ENCODE data around the gene HOXC9.

Gene HOXC9

DNA sequence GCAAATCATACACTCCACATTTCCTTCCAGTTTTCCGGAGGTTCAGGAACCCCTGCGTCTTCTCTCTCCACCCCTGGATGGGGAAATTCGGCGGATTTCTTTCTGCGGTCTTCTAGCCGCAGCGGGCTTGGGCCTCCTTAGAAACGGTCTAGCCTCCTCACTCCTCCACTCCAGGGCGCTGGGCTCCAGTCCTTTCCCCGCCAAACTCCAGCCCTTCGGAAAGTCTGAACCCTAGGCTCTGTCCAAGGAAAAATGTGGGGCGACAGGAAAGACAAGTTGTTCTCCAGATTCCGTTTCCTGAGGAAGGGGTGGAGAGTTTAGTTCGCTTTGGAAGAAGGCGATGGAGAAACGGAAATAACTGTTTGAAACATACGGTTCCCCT, 16.4 kb upstream of the HOXC9 start:
- no peak overlapping the region for H3K9ac ChIP-seq (ENCODE audit: low read length)
- TF ChIP-seq EZH2phosphoT487 (conservative IDR thresholded peaks at IDR 0.05; ENCODE audit: low read length): no peak
- TF ChIP-seq CTCF (IDR thresholded peaks at IDR 0.05; ENCODE audit: insufficient read depth, low read length, poor library complexity, severe bottlenecking): no peak
- H3K27me3 ChIP-seq (ENCODE audit: low read length): no peaks in the 10 kb centered on the region
- H3K9me3 ChIP-seq (ENCODE audit: insufficient read depth, low read length): no peaks in the 10 kb centered on the region
- H3K4me3 ChIP-seq (ENCODE audit: insufficient read depth, low read length, poor library complexity, severe bottlenecking): no peak overlapping the region
- H3K4me2 ChIP-seq (ENCODE audit: low read depth, low read length, poor library complexity, severe bottlenecking): no peak overlapping the region
- no peak overlapping the region for H2AFZ ChIP-seq (ENCODE audit: low read depth, low read length, severe bottlenecking)
- H3K36me3 ChIP-seq (ENCODE audit: low read length): no peaks in the 10 kb centered on the region
- no peaks in the 10 kb centered on the region for H3K79me2 ChIP-seq (ENCODE audit: insufficient read depth, low read length)
- H4K20me1 ChIP-seq (ENCODE audit: low read depth, low read length): no peaks in the 10 kb centered on the region
- H3K27ac ChIP-seq (ENCODE audit: low read depth, low read length): no peak overlapping the region
- H3F3A ChIP-seq (ENCODE audit: insufficient read depth): no peaks in the 10 kb centered on the region
- H3K9me2 ChIP-seq (replicated peaks; ENCODE audit: insufficient read depth, low read length): no peaks in the 10 kb centered on the region

DNA sequence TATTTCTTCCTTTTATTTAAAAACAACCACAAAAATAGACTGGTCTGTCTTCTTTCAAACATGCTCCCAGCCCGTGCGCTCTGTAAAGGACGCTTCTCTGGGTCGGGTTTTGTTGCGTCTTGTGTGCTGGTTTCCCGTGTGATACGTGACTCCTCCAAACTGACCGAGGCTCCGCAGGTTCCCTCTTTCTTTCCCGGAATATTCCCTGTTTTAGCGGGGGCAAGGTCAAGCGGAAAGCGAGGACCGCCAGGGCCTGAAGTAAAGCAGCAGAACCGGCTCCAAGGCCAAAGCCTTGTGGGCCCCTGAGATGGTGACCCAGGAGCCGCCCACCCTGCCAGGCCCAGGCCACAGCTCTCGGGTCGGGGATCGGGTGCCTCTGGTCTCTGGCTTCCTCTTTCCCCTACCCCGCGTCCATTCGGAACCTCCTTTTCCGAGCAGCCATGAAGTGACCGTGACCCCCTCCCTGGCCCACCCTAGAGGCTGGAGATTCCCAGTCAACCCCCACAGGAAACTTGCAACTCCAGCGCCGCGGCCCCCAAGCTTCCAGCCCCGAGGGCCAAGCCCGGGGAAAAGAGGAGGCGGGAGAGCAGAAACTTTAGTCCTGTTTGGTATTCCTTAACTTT, 15.9 kb upstream of the HOXC9 start:
- Histone ChIP-seq H2AFZ (ENCODE audit: low read depth, low read length, severe bottlenecking) (no peak overlapping the region), H3F3A (ENCODE audit: insufficient read depth) (no peaks in the 10 kb centered on the region), H3K9me3 (ENCODE audit: insufficient read depth, low read length) (no peaks in the 10 kb centered on the region), H4K20me1 (ENCODE audit: low read depth, low read length) (no peaks in the 10 kb centered on the region), H3K4me2 (ENCODE audit: low read depth, low read length, poor library complexity, severe bottlenecking) (no peak overlapping the region), H3K36me3 (ENCODE audit: low read length) (no peaks in the 10 kb centered on the region), H3K9me2 (replicated peaks; ENCODE audit: insufficient read depth, low read length) (no peaks in the 10 kb centered on the region), H3K79me2 (ENCODE audit: insufficient read depth, low read length) (no peaks in the 10 kb centered on the region), H3K4me3 (ENCODE audit: insufficient read depth, low read length, poor library complexity, severe bottlenecking) (no peak overlapping the region), H3K9ac (ENCODE audit: low read length) (no peak overlapping the region), H3K27ac (ENCODE audit: low read depth, low read length) (no peak overlapping the region), H3K27me3 (ENCODE audit: low read length) (no peaks in the 10 kb centered on the region)
- TF ChIP-seq EZH2phosphoT487 (conservative IDR thresholded peaks at IDR 0.05; ENCODE audit: low read length) (no peak), CTCF (IDR thresholded peaks at IDR 0.05; ENCODE audit: insufficient read depth, low read length, poor library complexity, severe bottlenecking) (no peak)

GRCh38 chr12:53984901-53985691, 14.9 kb upstream of the HOXC9 start, which contains the start of gene HOXC10:
HOXC10 (plus strand) TSS chr12:53985146; CDS start chr12:53985260, 114 bp downstream.
- Histone ChIP-seq H3K36me3 (ENCODE audit: low read length) (no peaks in the 10 kb centered on the region), H3K9me2 (replicated peaks; ENCODE audit: insufficient read depth, low read length) (no peaks in the 10 kb centered on the region), H3K27me3 (ENCODE audit: low read length) (no peaks in the 10 kb centered on the region), H4K20me1 (ENCODE audit: low read depth, low read length) (no peaks in the 10 kb centered on the region), H3K79me2 (ENCODE audit: insufficient read depth, low read length) (no peaks in the 10 kb centered on the region), H3K4me3 (ENCODE audit: insufficient read depth, low read length, poor library complexity, severe bottlenecking) (no peak within 1 kb of the TSS), H3K4me2 (ENCODE audit: low read depth, low read length, poor library complexity, severe bottlenecking) (peak within 1 kb of the TSS; percentile 37), H3K9ac (ENCODE audit: low read length) (no peak within 1 kb of the TSS), H3K27ac (ENCODE audit: low read depth, low read length) (no peak within 1 kb of the TSS), H3F3A (ENCODE audit: insufficient read depth) (no peaks in the 10 kb centered on the region), H2AFZ (ENCODE audit: low read depth, low read length, severe bottlenecking) (peak within 1 kb of the TSS; percentile 51), H3K9me3 (ENCODE audit: insufficient read depth, low read length) (no peaks in the 10 kb centered on the region)
- TF ChIP-seq CTCF (IDR thresholded peaks at IDR 0.05; ENCODE audit: insufficient read depth, low read length, poor library complexity, severe bottlenecking) (peak; percentile 36), EZH2phosphoT487 (conservative IDR thresholded peaks at IDR 0.05; ENCODE audit: low read length) (no peak)
